GM12873 (cell line): Measurements from ENCODE around the gene ITK.

Source experiments
- CTCF ChIP-seq: IDR thresholded peaks from 2 replicates; pipeline ENCODE4 v1.5.1; 2012; ENCODE audit warnings: low read depth, mild to moderate bottlenecking, moderate library complexity, low read length, control low read depth; ENCODE audit not compliant: insufficient read depth; ENCODE audit errors: missing control alignments

Gene ITK

GRCh38 chr5:157222506-157223230 is 42.0 kb downstream of the ITK start:
- no peak for TF ChIP-seq CTCF

- no peak for TF ChIP-seq CTCF
Measured at GRCh38 chr5:157225469-157226422, 45.1 kb downstream of the ITK start.

- no peak for TF ChIP-seq CTCF
Measured at GRCh38 chr5:157230610-157231009, 50.0 kb downstream of the ITK start.

- no peak for TF ChIP-seq CTCF
Measured at GRCh38 chr5:157232706-157233105, 52.1 kb downstream of the ITK start.

GRCh38 chr5:157233515-157233914 is 52.9 kb downstream of the ITK start:
- no peak for TF ChIP-seq CTCF

GRCh38 chr5:157236423-157236822 is 55.8 kb downstream of the ITK start:
- TF ChIP-seq CTCF: no peak

GRCh38 chr5:157241483-157241882 is 60.8 kb downstream of the ITK start:
- no peak for TF ChIP-seq CTCF
